HCT116 (cell line): Measurements from ENCODE around the gene CCR6. TPM values are rescaled to one million over a fixed set of nuclear protein-coding genes. Genes with fewer than 3 reads are reported as not detected.

Experiments used
- ATAC-seq: fragments of 200-7000 bp; cut with Tn5 transposase; 2 replicates; pipeline ENCODE4 v1.9.1; 2020; ENCODE audit warnings: mild to moderate bottlenecking, moderate library complexity
- BruUV-seq: library from RNA; stranded (reverse); fragments of 400-500 nt; replicated peaks from 2 replicates; lab custom pipeline; 2021; lab: Mats Ljungman, UMichigan
- CTCF ChIA-PET: fragments of 300-600 bp; sonication (Branson Sonifier 250); formaldehyde crosslinking; loops from one replicate; lab custom pipeline; 2021; ENCODE audit warnings: antibody characterized with exemption; lab: Charles Lee
- POLR2A ChIA-PET: fragments of 300-600, 350-600 bp; sonication (Branson Sonifier 250); formaldehyde crosslinking; loops from one replicate; lab custom pipeline; 2021; ENCODE audit warnings: antibody characterized with exemption; lab: Charles Lee
- RAD21 ChIA-PET, 2 experiments: fragments of 300-600 bp; sonication (Branson Sonifier 250); formaldehyde crosslinking; loops; one replicate each; lab custom pipeline; 2023; ENCODE audit warnings: low total read pairs in 2 of 2; ENCODE audit not compliant: uncharacterized antibody in 2 of 2, unreplicated experiment in 2 of 2, low non-redundant PET in 1 of 2; lab: Charles Lee
- DNase-seq: peaks from one replicate; pipeline ENCODE4 v3.0.0-alpha.2; 2010; ENCODE audit warnings: low read depth, low spot score
- H2AFZ ChIP-seq: fragments of 200-600 bp; shearing (Covaris generic), sonication (generic); 2 replicates; pipeline ENCODE4 v1.6.1; 2017; ENCODE audit warnings: low read depth, mixed run types, mixed read lengths, antibody characterized with exemption, low read length; ENCODE audit not compliant: poor library complexity, severe bottlenecking
- H3K27ac ChIP-seq: 2 replicates; pipeline ENCODE4 v1.5.1; 2012; ENCODE audit warnings: low read depth, low read length
- H3K27me3 ChIP-seq: fragments of 200-600 bp; sonication (generic); 2 replicates; pipeline ENCODE4 v1.6.1; 2016; ENCODE audit warnings: mixed run types, low read length, mixed read lengths; ENCODE audit not compliant: insufficient read depth
- H3K36me3 ChIP-seq, 2 experiments: fragments of 200-500 bp in 1 of 2; fragments of 200-600 bp in 1 of 2; sonication (Bioruptor generic) in 1 of 2; sonication (generic) in 1 of 2; 2 replicates each; pipeline versions ENCODE4 v1.5.1 to v1.6.1; 2014 to 2016; ENCODE audit warnings: low read length in 2 of 2, inconsistent platforms in 1 of 2, mixed read lengths in 1 of 2, mixed run types in 1 of 2; ENCODE audit not compliant: insufficient read depth in 2 of 2, control insufficient read depth in 1 of 2
- H3K4me1 ChIP-seq, 2 experiments: fragments of 200-600 bp in 1 of 2; sonication (generic) in 1 of 2; 2 replicates each; pipeline versions ENCODE4 v1.5.1 to v1.6.1; 2012 to 2017; ENCODE audit warnings: low read length in 2 of 2, inconsistent platforms in 1 of 2, mild to moderate bottlenecking in 1 of 2, mixed read lengths in 1 of 2, mixed run types in 1 of 2, moderate library complexity in 1 of 2; ENCODE audit not compliant: insufficient read depth in 2 of 2, control insufficient read depth in 1 of 2
- H3K4me2 ChIP-seq: fragments of 200-600 bp; sonication (generic); 2 replicates; pipeline ENCODE4 v1.6.1; 2017; ENCODE audit warnings: mixed run types, low read length, mixed read lengths
- H3K4me3 ChIP-seq, 2 experiments: fragments of 200-600 bp in 1 of 2; sonication (generic) in 1 of 2; replicated peaks in 1 of 2; 2 replicates each; pipeline ENCODE4 v1.5.1; 2011 to 2016; ENCODE audit warnings: low read length in 2 of 2, control low read depth in 1 of 2, low read depth in 1 of 2, mild to moderate bottlenecking in 1 of 2, mixed read lengths in 1 of 2, mixed run types in 1 of 2
- H3K79me2 ChIP-seq: fragments of 200-600 bp; sonication (generic); 2 replicates; pipeline ENCODE4 v1.6.1; 2017; ENCODE audit warnings: mild to moderate bottlenecking, mixed run types, low read length, moderate library complexity, mixed read lengths; ENCODE audit not compliant: insufficient read depth
- H3K9ac ChIP-seq: fragments of 200-600 bp; sonication (generic); 2 replicates; pipeline ENCODE4 v1.6.1; 2016; ENCODE audit warnings: low read length, mixed read lengths
- H3K9me2 ChIP-seq: fragments of 200-600 bp; sonication (generic), shearing (Covaris generic); 2 replicates; pipeline ENCODE4 v1.6.1; 2017; ENCODE audit warnings: mixed run types, mild to moderate bottlenecking, moderate library complexity; ENCODE audit not compliant: insufficient read depth
- H3K9me3 ChIP-seq, 2 experiments: fragments of 200-500 bp in 1 of 2; fragments of 200-600 bp in 1 of 2; sonication (Bioruptor generic) in 1 of 2; sonication (generic) in 1 of 2; 2 replicates each; pipeline ENCODE4 v1.6.1; 2014 to 2017; ENCODE audit warnings: low read length in 2 of 2, mixed read lengths in 2 of 2, inconsistent platforms in 1 of 2, low read depth in 1 of 2, mild to moderate bottlenecking in 1 of 2, mixed run types in 1 of 2, moderate library complexity in 1 of 2; ENCODE audit not compliant: control insufficient read depth in 1 of 2, insufficient read depth in 1 of 2
- H4K20me1 ChIP-seq: fragments of 200-600 bp; sonication (generic), shearing (Covaris generic); 2 replicates; pipeline ENCODE4 v1.6.1; 2017; ENCODE audit warnings: mixed run types, mild to moderate bottlenecking, moderate library complexity; ENCODE audit not compliant: insufficient read depth
- CBX3 ChIP-seq: IDR thresholded peaks from 2 replicates; pipeline ENCODE4 v1.6.1; 2012; ENCODE audit warnings: low read depth
- ELF1 ChIP-seq: IDR thresholded peaks from 2 replicates; pipeline ENCODE4 v1.6.1; 2012; ENCODE audit warnings: low read depth, borderline replicate concordance
- POLR2A ChIP-seq: IDR thresholded peaks from 2 replicates; pipeline ENCODE4 v1.7.0; 2011; ENCODE audit warnings: borderline replicate concordance; ENCODE audit not compliant: insufficient read depth, insufficient read length; ENCODE audit errors: extremely low read depth
- POLR2AphosphoS5 ChIP-seq: IDR thresholded peaks from 2 replicates; pipeline ENCODE4 v1.6.1; 2011; ENCODE audit warnings: mild to moderate bottlenecking, low read depth, low read length, moderate library complexity
- RAD21 ChIP-seq: IDR thresholded peaks from 2 replicates; pipeline ENCODE4 v1.6.1; 2012; ENCODE audit warnings: low read depth, mild to moderate bottlenecking
- SIN3A ChIP-seq: IDR thresholded peaks from 2 replicates; pipeline ENCODE4 v1.6.1; 2012; ENCODE audit warnings: low read depth
- TCF7L2 ChIP-seq: IDR thresholded peaks from 2 replicates; pipeline ENCODE4 v1.7.0; 2011; ENCODE audit warnings: borderline replicate concordance, inconsistent platforms; ENCODE audit not compliant: insufficient read depth, insufficient read length; ENCODE audit errors: extremely low read depth
- ZFX ChIP-seq: fragments of 450-650 bp; IDR thresholded peaks from 2 replicates; pipeline ENCODE4 v1.6.1; 2017
- ZNF274 ChIP-seq: fragments of 200-500 bp; sonication (Bioruptor generic); IDR thresholded peaks from 2 replicates; pipeline ENCODE4 v1.6.1; 2014; ENCODE audit warnings: mild to moderate bottlenecking, low read depth, low read length, inconsistent platforms
- intact Hi-C: fragments of 100-400 bp; cut with micrococcal nuclease; formaldehyde crosslinking; loops from 2 replicates; pipeline ENCODE4 v1.10.0; 2022
- total RNA-seq: library from RNA; stranded (reverse); gene quantifications from one replicate; pipeline ENCODE4 v1.2.1, GENCODE V29; 2021; ENCODE audit not compliant: unreplicated experiment
- TF ChIP-seq, protein P1 (sequence below): IDR thresholded peaks from 2 replicates; pipeline ENCODE4 v1.6.1; 2011; ENCODE audit warnings: mild to moderate bottlenecking, low read length, moderate library complexity; ENCODE audit not compliant: insufficient replicate concordance; ENCODE audit errors: extremely low read depth
- TF ChIP-seq, protein P2 (sequence below): IDR thresholded peaks from 2 replicates; pipeline ENCODE4 v1.6.1; 2012
- TF ChIP-seq, protein P3 (sequence below): IDR thresholded peaks from 2 replicates; pipeline ENCODE4 v1.6.1; 2012

Gene CCR6
- total RNA-seq, 1 experiment from 2014 or later = not detected

DNA sequence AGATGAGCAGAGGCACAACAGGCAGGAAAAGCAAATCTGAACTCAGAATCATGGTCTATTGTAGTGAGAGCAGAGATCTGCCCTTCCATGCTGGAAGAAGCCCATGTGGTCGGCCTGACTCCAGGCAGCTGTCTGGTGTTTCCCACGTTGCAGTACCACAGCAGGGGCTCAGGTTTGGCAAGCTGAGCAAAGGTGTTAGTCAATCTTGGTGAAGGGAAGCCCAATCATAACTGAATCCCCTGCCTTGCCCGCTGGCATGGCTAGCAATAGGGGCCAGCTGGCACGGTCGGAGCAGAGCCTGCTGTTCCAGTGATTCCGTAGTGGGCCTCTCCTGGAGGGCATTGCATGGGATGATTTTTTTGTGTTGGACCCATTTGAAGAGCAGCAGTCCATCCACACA, 17.8 kb upstream of the CCR6 start (continued):
- TF ChIP-seq, protein P1, sequence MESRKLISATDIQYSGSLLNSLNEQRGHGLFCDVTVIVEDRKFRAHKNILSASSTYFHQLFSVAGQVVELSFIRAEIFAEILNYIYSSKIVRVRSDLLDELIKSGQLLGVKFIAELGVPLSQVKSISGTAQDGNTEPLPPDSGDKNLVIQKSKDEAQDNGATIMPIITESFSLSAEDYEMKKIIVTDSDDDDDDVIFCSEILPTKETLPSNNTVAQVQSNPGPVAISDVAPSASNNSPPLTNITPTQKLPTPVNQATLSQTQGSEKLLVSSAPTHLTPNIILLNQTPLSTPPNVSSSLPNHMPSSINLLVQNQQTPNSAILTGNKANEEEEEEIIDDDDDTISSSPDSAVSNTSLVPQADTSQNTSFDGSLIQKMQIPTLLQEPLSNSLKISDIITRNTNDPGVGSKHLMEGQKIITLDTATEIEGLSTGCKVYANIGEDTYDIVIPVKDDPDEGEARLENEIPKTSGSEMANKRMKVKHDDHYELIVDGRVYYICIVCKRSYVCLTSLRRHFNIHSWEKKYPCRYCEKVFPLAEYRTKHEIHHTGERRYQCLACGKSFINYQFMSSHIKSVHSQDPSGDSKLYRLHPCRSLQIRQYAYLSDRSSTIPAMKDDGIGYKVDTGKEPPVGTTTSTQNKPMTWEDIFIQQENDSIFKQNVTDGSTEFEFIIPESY = no peak
- TF ChIP-seq SIN3A = no peak
- TF ChIP-seq, protein P2, sequence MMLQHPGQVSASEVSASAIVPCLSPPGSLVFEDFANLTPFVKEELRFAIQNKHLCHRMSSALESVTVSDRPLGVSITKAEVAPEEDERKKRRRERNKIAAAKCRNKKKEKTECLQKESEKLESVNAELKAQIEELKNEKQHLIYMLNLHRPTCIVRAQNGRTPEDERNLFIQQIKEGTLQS = no peak
- TF ChIP-seq, all 23 proteins: peak for 0

DNA sequence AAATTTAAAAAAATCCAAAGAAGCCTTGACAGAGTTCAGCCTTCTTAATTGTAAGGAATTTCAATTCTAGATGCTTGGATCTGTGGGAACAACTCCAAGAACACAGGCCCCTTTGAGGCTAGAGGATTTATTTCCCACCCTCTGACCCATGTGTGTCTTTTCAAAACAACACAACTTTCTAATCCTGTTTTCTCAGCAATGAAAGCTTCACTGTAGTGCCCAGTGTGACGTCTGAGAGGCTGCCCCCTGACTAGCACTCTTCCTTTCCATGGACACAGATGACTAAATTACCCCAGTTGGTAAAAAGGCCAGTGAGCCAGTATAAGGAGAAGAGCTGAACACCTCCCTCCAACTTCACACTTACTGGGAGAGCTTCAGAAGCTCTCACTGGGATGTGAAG, 16.5 kb upstream of the CCR6 start:
- Histone ChIP-seq H3K4me3 (no peak overlapping the region), H3K79me2 (no peaks in the 10 kb centered on the region), H3K27me3 (no peaks in the 10 kb centered on the region), H3K9me3 (no peaks in the 10 kb centered on the region), H2AFZ (no peak overlapping the region), H3K4me2 (no peak overlapping the region), H3K36me3 (no peaks in the 10 kb centered on the region), H3K9me2 (no peaks in the 10 kb centered on the region), H3K4me1 (no peaks in the 10 kb centered on the region), H4K20me1 (no peaks in the 10 kb centered on the region), H3K27ac (no peak overlapping the region), H3K9ac (no peak overlapping the region)
- CTCF ChIA-PET = no interaction called here
- DNase-seq = no peak
- TF ChIP-seq, protein P3, sequence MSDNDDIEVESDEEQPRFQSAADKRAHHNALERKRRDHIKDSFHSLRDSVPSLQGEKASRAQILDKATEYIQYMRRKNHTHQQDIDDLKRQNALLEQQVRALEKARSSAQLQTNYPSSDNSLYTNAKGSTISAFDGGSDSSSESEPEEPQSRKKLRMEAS = no peak
- TF ChIP-seq POLR2A = no peak
- RAD21 ChIA-PET = no interaction called here
- no peak for ATAC-seq
- BruUV-seq = no TSS peak
- intact Hi-C loops = no loop called here
- POLR2A ChIA-PET = no interaction called here

DNA sequence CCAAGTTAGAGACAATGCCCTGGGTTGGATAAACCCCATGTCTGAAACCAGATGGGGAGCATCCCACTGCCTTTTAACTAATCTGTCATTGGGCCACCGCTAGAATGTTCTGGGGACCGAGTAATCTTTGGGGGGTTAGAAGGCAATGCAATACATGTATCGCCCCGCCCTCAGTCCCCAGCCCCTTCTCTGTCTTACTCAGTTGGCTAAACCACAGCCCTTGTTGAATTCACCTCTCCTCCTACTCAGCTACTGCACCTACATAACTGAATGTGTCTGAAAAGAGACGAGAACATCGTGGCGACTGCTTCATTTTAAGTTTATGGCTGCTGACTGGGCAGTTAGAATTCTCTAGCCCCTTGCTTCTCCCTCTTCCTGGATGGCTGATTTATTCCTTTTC, 15.1 kb upstream of the CCR6 start:
- DNase-seq (no peak), ATAC-seq (no peak)
- Histone ChIP-seq H4K20me1 (no peaks in the 10 kb centered on the region), H3K4me2 (no peak overlapping the region), H2AFZ (no peak overlapping the region), H3K36me3 (no peaks in the 10 kb centered on the region), H3K79me2 (no peaks in the 10 kb centered on the region), H3K9me3 (no peaks in the 10 kb centered on the region), H3K9me2 (no peaks in the 10 kb centered on the region), H3K27me3 (no peaks in the 10 kb centered on the region), H3K4me1 (no peaks in the 10 kb centered on the region), H3K9ac (no peak overlapping the region), H3K4me3 (no peak overlapping the region), H3K27ac (no peak overlapping the region)
- no TSS peak for BruUV-seq
- no peak for TF ChIP-seq ELF1
- TF ChIP-seq, protein P1 = no peak
- no peak for TF ChIP-seq ZFX
- TF ChIP-seq POLR2AphosphoS5 = no peak
- TF ChIP-seq ZNF274 = no peak
- no peak for TF ChIP-seq CBX3
- TF ChIP-seq TCF7L2 = no peak
- no peak for TF ChIP-seq RAD21
- POLR2A ChIA-PET = no interaction called here
- intact Hi-C loops = no loop called here
- CTCF ChIA-PET = no interaction called here
- RAD21 ChIA-PET = no interaction called here
